NCI-H748 (cell line): ENCODE results near the gene USF1.
"Not testable (repeated sequence)": the region's sequence is repeated elsewhere in the genome, so short reads cannot be mapped to it uniquely, and the experiment has no call there.

Experiments used
- DNase-seq: peaks from one replicate; lab custom pipeline; 2025; ENCODE audit not compliant: unreplicated experiment; lab: John Stamatoyannopoulos, UW

The USF1 gene

DNA sequence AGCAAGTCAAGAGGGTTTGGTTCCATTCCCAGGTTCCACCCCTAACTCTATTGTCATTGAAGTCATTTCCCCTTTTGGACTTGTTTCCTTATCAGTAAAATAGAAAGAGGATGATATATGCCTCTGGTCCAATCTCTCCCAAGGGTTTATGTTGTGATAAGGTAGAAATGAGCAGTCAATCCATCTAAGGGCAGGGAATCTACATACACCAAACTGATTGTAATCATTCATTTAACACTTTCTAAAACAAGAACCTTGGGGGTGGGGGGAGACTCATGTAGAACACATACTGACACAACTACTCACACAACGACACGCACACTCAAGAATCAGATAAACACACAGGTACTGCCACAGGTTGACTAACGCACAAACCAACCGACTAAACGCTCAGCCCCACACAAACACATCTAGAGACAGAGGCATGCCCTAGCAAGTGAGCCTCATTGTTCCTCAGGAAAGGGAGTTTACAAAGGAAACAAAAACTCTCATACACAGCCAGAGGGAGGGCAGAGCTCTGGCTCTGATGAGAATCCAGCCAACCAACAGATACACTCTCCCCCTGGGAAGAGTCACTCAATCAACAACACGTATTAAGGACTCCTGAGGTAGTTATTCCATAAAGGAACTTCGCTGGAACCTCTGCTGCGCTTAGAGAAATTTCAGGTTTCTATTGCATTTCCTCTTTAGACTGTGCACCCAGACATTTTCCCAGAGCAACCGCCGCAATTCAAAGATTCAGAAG, 25.9 kb downstream of the USF1 start:
- DNase-seq = peak; percentile 77

DNA sequence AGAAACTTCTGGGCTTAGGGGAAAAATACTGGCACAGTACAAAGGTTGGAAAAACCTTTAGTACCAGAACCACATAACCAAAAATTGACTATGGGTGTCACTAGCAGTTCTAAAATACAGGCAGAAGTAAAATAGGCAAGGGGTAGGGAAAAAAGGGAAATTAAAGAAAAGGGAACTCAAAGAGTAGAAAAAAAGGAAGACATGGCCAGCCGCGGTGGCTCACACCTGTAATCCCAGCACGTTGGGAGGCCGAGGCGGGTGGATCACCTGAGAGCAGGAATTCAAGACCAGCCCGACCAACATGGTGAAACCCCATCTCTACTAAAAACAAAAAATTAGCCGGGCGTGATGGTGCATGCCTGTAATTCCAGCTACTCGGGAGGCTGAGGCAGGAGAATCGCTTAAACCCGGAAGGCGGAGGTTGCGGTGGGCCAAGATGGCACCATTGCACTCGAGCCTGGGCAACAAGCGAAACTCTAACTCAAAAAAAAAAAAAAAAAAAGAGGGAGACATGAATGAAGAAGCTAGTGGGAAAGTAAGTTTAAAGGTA, 26.6 kb downstream of the USF1 start:
- not testable (repeated sequence) for DNase-seq

DNA sequence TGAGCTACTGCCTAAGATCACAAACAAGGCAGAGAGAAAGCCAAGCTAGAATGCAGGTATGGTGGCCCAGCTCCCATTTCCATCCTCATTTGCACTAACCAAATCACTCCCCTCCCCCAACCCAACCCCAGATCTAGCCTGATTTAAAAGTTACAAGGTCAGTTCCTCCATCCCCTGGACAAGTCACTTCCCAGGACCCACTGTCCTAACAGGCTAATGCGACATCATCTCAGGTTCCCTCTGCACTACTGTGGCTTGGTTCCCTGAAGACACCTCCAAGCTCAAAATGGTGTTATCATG, 27.2 kb downstream of the USF1 start:
- DNase-seq = no peak

- DNase-seq = no peak
Measured at GRCh38 chr1:161017756-161018630, 27.8 kb downstream of the USF1 start.

DNA sequence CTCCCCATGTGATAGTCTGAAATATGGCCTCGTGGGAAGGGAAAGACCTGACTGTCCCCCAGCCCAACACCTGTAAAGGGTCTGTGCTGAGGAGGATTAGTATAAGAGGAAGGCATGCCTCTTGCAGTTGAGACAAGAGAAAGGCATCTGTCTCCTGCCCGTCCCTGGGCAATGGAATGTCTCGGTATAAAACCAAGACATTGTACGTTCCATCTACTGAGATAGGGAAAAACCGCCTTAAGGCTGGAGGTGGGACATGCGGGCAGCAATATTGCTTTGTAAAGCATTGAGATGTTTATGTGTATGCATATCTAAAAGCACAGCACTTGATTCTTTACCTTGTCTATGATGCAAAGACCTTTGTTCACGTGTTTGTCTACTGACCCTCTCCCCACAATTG, 28.6 kb downstream of the USF1 start:
- not testable (repeated sequence) for DNase-seq

GRCh38 chr1:161016683-161017082, 29.1 kb downstream of the USF1 start:
- DNase-seq = not testable (repeated sequence)

DNA sequence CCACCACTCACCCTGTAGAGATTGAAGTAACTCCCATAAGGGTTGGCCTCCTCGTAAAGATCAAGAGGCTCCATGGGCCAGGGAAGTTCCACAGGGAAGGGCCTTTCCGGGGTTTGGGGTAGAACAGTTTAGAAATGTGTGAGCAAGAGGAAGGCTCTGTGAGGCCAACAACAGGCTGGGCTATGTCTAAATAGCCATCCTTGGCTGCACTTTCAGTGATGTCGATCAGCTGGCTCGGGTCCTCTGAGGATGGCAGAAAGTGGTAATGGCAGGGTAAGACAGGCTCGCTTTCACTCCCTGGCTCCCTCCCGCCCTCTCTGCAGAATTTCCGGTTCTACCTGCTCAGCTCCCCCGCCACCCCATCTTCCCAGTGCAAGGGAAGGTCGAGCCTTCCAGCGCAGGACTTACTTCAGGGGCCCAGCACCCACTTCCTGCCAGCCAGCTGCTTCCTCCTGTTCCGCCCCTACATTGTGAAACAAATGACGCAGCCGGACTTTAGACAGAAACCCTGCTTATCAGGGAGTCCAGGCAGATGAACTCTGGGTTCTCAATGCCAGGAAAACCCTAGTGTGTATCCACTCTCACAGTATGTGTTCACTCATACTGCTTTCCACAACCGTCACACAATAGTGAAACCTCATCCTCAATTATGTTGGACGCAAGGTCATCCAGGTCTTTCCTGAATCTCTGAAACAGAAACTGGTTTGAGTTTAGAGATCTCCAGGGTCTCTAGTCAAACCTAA, 32.1 kb downstream of the USF1 start:
- DNase-seq = no peak

DNA sequence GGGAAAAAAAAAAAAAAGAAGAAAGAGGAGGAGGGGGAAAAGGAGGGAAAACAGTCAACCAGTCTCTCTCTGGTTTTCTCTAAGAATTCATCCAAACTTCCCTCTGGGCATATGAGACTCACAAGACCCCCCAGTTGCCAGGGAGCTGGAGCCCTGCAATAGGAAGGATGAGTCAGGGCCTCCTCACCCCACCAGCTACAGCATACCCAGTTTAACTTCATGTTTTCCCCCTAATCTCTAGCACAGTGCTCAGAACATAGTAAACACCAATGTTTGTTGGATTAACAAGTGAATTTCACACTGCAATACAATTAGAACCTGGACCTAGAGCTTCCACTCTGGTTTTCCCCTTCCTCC, 32.7 kb downstream of the USF1 start:
- DNase-seq = no peak

- no peak for DNase-seq
Measured at GRCh38 chr1:161012420-161012819, 33.4 kb downstream of the USF1 start.

GRCh38 chr1:161009602-161010211, 36.1 kb downstream of the USF1 start:
- no peak for DNase-seq

GRCh38 chr1:161008869-161009510, 36.8 kb downstream of the USF1 start:
- DNase-seq = no peak

DNA sequence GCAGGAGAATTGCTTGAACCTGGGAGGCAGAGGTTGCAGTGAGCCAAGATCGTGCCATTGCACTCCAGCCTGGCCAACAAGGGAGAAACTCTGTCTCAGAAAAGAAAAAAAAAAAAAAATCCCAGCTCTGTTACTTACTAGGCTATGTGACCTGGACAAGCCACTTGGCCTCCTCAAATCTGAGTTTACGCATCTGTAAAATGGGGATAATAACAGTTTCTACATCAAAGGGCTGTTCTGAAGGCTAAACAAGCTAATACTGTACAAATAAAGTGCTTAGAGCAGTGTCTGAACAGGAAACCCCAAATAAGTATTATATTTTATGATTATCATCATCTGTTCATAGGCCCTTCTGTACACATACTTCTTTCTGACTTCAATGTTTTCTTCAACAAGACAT, 38.4 kb downstream of the USF1 start:
- no peak for DNase-seq

- no peak for DNase-seq
Measured at GRCh38 chr1:161006563-161006962, 39.2 kb downstream of the USF1 start.

GRCh38 chr1:161001525-161001924, 44.3 kb downstream of the USF1 start:
- DNase-seq = no peak

GRCh38 chr1:161000736-161001480, 44.9 kb downstream of the USF1 start:
- DNase-seq = no peak

DNA sequence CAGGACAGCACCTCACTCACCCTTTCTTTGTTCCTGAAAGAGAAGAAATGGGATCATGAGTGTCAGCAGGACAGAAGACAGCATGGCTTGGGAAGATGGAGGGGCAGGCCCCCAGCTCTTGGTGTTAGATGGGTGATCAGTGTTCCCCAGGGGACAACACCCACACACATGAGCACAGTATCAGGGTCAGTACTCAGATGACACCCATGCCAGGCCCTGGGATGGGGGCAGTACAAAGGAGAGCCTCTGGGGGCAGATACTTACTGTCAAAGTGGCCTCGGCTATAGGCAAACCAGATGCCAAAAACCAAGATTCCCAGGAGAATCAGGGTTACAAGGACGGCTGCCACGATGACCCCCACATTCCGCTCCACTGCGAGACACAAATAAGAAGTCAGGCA, 46.4 kb downstream of the USF1 start:
- DNase-seq = no peak

DNA sequence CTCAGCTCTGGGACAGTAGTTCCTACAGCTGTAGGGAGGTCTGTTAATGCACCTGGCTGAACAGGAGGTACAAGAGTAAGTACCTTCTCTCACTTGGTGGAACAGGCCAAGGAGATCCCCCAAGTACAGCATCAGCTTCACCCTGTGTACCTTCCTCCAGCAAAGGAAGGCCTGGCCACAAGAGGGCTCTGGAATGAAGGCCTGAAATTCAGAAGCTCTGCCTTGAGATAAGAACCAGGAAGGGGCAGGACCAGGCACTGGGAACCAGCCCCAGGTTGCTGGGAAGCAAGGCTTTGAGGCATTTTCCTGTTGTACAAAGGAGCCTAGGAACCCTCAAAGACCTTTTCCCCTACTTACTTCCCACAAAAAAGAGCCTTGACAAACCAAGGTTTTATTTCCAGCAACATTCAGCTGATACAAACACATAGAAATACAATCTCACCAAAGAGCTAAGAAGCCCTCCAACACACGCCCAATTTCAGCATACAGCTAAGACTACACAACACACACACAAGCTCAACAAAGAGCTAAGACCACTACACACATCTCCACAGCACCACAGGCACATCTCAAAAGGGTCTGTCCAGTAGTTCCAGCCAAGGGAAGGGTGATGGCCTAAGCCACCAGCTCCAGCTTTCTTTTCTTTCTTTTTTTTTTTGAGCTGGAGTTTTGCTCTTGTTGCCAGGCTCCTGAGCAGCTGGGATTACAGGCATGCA, 48.3 kb downstream of the USF1 start:
- peak; percentile 24 for DNase-seq

DNA sequence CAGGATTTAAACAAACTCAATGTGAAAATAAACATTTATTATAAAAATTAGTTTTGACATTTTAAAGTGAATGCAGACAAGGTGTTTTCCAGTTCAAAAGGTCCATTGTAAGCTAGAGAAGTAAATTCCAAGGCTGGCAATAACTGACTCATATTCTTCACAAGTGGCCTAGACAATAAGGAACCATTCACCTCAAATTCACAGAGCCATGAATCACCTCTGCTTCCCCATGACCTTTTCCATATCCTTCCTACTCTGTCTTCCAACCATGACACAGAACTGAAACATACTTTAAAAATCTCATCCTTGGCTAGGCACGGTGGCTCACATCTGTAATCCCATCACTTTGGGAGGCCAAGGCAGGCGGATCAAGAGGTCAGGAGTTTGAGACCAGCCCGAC, 49.6 kb downstream of the USF1 start:
- no peak for DNase-seq

DNA sequence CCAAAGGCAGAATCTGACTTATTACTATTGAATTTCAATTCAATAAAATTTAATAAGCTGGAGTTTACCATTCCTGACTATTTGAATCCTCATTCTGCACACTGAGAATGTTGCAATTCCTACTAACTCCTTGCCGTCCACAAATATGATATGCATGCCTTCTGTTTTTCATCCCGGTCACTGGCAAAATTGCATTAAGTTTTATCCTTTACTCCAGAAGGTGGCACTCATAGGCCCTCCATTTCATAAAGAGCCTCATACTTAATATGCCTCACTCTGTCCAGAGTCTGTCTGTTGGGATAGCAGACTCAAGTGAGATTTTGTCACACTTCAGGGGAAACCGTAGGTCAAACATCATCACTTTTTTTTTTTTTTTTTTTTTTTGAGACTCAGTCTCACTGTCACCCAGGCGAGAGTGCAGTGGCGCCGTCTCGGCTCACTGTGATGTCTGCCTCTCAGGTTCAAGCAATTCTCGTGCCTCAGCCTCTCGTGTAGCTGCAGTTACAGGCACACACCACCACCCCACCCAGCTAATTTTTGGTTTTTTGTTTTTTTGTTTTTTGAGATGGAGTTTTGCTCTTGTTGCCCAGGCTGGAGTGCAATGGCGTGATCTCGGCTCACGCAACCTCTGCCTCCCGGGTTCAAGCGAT, 52.1 kb downstream of the USF1 start:
- DNase-seq = peak; percentile 29
